HG03460 (cell line): ENCODE data around the gene KLHL2.
"Not testable (repeated sequence)": the region's sequence is repeated elsewhere in the genome, so short reads cannot be mapped to it uniquely, and the experiment has no call there.

ENCODE experiments used
- ATAC-seq: cut with Tn5 transposase; IDR thresholded peaks from one replicate; pipeline ENCODE4 v1.9.1; 2021; ENCODE audit not compliant: unreplicated experiment

The KLHL2 gene

DNA sequence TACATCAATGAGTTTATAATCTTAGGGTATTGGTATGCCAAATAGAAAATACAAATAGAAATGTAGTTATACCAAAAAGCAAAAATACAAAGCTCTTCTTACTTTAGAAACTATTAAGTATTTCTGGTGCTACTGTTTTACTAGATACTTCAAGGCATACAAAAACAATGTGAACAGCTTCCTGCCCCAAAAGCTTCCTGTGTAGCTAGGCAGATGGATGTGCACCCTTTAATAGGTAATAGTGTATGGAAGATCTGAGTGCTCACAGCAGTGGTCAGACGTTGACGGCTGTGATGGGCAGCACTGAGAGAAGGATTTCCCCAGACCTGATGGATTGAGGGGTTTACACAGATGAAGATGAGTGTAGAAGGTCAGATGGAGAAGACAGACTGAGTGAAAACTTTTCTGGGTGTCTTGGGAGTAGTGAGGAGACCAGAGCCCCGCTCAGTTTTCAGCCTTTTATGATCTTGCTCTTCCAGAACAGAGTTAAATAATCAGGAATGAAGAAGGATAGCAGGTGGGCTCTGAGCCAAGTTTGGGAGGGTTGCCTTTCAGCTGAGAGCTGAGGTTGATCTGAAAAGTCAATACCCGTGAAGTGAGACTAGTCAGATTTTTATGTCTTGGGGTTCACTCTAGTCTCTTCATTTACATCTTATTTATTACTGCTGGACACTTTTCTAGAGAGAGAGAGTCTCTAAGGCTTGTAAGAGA lies 22.3 kb downstream of the KLHL2 start:
- ATAC-seq: not testable (repeated sequence)

DNA sequence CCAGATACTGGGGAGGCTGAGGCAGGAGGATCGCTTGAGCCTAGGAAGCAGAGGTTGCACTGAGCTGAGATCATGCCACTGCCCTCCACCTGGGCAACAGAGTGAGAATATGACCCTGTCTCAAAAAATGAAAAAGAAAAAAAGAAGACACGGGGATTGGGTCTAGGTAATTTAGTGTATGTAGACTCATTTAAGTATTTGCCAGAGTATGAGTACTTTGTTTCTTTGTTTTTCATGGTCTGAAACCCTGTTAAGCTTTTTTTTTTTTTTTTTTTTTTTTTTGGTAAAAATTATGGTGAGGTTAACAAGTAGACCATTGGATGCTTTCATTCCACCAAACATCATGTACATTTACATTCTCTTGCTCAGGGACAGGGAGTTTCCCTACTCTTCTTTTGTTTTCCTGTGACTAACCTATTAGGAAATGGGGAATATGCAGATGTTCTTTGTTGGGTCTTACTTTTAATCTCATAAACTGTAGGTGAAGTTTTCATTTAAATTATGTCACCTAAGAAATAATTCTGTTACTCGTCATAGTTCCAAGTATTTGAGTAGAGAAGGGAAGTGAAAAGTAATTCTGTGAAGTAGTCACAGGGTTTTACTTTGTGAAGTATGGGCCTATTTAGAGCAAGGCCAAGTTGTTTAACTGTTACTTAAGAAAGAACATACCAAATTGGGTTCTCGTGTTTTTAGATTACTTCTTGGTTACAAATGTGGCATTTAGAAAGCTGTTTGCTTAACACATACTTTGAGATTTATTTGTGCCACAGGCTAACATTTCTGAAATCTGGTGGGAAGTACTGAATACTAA lies 25.5 kb downstream of the KLHL2 start:
- peak; percentile 51 for ATAC-seq

DNA sequence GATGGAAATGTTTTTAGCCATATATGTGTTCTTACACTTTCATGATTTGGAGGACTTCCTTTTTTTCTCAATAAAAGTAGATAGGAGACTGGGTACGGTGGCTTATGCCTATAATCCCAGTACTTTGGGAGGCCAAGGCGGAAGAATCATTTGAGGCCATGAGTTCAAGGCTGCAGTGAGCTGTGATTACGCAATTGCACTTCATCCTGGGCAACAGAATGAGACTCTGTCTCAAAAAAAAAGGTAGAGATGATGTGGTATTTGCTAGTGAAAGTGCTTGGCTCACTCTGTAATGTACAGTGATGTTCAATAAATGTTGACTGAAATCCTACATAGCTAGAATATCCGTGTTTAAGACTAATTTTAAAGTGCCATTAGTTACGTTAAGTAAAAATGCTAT lies 27.4 kb downstream of the KLHL2 start:
- no peak for ATAC-seq

DNA sequence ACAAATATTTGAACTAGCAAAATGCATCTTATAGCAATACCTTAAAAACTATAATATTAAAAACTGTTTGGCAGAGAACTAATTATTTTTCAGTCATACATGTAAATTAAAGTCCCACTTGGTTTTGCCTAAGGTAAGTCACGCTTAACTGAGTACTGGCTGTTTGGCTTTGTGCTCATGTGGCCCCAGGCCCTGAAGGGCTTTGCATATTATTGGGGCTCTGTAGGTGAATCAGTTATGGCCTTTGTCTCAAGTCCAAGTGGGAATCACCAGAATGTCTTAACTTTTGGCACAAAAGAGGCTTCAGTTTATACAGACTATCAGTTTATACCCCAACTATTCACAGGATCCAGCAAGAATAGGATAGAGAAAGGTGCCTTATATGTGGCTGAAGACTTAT lies 29.5 kb downstream of the KLHL2 start:
- ATAC-seq: not testable (repeated sequence)

DNA sequence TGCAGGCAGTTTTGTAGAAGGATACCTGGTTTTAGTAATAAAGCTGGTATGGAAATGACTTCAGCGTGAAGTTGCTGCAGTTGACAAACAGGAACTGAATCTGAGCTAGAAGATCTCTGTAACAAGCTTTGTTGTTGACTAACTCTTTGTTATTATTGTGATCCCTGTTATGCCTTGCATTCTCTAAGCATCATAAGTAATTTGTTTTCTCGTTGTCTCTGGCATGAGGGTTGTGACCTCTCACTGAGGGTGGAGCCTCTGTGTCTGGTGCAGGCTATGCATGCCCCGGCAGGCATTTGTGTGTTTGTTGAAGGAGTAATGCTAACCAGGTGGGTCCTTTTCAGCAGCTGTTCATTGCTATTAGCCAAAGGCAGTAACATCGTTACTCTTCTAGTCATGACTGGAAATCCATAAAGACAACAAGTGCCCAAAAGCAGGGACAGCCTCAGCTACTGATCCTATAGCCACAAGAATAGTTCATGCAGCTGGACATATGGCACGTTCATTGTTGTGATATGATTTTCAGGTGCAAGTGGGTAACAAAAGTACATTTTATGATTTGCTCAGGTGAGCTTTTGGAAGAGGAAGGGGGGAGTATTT lies 30.8 kb downstream of the KLHL2 start:
- ATAC-seq: not testable (repeated sequence)

DNA sequence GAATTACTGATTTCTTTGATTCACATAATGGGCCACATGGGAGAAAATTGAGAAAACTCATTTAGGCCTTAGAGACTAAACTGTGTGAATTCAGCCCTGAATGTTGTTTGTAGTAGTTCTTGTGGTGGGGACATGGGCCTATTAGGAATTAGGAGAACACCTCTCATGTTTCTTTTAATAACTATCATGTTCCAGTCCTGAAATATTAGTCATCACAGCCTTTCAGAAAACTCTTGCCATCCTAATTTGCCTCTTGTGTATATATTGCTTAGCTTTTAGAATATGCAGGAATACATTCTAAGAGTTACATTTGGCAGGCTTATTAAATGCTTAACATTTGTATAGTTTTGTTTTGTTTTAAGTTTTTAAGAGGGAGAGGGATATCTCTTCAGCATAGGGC lies 33.4 kb downstream of the KLHL2 start:
- ATAC-seq: not testable (repeated sequence)

DNA sequence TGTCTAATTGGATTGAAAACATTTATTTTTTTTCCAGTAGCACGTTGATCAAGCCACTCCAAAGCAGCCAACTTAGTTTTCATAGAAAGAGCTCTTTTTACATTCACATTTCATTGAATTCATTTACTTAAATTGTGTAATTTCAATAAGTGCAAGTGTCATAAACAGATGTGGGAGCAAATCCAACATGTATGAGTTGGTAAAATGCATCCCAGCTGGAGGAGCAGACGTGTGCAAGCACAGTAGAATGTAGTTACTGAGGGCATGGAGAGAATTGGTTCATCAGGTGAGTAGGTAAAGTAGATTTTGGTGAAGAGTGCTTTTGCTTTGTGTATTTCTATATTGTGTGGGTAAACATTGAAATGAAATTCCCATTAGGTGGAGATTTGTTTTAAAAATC lies 36.8 kb downstream of the KLHL2 start:
- not testable (repeated sequence) for ATAC-seq

DNA sequence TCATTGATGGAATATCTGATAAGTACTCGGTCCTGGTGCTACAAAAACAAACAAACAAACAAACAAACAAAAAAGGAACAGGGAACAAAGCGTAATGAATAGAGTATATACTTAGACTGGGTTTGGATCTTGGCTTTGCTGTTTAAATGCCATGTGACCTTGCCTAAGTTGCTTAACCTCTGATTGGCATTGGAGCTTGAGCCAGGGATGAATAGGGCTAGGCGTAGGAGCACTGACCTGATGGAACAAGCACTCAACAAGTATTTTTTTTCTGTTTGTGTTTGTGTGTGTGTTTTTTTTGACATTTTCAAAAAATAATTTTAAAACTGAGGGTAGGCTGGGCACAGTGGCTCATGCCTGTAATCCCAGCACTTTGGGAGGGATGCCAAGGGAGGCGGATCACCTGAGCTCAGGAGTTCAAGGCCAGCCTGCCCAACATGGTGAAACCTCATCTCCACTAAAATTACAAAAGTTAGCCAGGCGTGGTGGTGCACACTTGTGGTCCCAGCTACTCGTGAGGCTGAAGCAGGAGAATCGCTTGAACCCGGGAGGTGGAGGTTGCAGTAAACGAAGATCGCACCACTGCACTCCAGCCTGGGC lies 37.3 kb downstream of the KLHL2 start:
- ATAC-seq: not testable (repeated sequence)

DNA sequence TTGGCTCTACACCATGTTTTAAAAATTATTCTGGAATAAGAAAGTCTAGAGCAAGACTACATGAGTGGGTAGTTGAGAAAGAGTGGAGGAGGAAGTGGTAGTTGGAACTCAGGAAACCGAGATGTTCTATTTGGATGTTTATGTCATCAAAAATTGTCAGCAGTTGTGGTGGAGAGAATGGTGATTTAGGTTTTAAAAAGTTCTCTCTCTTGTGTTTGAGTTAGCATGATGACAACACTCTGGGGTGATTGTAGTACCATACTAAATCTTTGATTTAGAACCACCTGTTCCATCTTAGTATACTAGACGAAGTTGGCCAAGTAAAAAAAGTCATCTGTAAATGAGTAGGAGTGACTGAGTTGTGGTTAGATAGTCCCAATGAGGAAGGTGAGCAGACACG lies 40.7 kb downstream of the KLHL2 start:
- no peak for ATAC-seq

DNA sequence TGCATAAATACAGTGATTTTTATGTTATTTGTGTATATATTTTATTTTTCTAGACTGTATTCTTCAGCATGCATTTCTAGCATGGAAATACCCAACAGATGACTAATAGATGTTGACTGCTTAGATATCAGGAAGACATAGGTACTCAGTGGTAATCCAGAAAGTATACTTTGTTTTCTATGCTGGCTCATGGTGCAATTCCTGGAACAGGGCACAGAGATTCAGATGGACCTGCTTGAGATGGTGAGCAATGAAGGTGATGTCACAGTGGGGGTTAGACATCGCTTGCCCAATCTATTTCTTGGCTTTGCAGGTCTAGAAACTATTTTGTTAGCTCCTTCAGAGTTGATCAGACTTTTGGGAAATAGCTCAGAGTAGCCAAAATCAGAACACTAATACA lies 41.5 kb downstream of the KLHL2 start:
- not testable (repeated sequence) for ATAC-seq

DNA sequence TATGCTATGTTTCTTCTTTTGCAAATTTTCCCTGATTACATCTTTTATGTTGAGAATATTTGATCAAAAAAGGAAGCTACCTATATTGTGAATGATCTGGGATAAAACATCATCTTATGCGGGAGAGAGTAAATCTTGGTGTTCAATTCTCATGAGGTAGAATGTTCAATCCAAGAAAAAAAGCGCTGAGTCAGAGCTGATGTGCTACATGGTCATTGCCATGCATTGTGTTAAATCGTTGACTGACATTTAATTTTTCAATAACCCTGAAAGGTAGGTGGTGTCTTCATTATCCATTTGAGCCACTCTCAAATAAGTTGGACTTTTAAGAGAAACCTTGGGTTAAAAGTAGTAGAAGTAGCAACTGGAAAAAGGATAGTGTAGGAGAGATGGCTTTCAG lies 47.4 kb downstream of the KLHL2 start:
- peak; percentile 1 for ATAC-seq

DNA sequence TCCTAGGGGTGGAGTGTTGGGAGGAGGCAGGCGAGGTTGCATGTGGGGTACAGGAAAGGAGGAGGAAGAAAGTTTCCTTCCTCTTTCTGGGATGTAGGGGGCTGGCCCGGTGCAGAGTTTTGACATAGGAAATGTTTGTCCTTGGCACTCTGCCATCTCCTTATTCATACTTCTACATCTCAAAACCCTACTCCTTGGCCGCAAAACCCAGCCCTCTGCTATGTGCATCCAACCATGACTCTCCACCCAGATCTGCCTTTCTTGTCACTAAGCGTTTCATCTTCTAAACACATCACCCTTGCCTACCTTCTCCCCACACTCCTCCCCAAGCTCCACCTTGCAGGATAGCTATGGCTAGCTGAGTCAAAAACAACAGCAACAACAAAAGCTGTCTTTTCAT lies 48.1 kb downstream of the KLHL2 start:
- ATAC-seq: peak; percentile 96

DNA sequence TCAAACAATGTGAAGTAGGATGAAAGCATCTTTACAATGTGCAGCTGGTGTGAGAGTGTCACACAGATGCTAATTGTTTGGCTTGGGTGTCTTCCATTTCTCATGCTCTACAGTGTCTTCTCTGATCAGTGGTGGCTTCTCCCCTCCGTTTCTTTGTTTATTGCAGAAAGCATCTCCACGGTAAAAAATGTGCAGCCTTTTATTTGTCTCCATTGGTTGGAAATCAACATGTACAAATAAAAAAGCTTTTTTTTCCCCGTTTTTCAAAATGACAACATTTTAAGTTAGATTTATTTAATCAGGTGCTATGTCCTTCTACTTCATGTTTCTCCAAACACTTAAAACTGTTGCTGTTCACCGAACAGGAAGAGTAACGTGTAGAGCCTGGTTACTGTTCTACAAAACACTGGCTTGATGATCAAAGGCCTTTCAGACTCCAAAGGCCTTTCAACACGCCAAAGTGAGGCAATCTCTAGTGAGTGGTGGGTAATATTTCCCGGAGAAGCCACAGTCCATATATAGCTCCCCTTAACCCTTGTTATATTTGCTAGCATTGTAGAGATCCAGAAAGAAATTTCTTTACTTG lies 48.8 kb downstream of the KLHL2 start:
- ATAC-seq: not testable (repeated sequence)

DNA sequence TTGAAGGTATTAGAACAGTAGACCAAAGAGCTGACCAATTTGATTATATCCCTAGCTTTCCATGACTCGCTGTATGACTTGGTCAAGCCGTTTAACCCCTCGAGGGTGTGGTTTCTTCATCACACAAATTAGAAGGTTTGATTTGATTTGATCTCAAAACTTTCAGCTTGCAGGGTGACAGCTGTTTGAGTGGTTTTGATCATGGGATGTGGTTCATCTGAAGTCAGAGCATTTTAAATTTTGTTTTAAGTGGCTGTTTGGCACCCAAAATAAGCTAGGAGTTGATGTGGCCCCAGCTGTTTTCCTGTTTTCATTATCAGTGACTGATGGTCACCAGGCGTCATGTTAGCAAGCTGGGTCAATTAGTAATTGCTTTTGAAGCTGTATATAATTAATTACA lies 52.4 kb downstream of the KLHL2 start:
- not testable (repeated sequence) for ATAC-seq

DNA sequence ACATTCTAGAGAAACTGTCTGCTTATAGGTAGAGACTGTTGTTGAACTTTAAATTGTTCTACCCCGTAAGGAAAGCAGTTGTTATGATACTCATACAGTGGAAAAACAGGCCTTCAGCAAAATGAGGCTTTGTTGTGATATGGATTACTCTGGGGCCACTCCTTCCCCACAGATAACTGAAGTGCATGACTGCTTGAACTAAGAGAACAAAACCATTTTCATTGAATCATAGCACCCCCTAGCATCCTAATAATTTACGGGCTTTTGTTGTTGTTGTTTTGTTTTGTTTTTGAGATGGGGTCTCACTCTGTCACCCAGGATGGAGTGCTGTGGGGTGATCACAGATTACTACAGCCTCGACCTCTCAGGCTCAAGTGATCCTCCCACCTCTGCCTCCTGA lies 54.9 kb downstream of the KLHL2 start:
- not testable (repeated sequence) for ATAC-seq

DNA sequence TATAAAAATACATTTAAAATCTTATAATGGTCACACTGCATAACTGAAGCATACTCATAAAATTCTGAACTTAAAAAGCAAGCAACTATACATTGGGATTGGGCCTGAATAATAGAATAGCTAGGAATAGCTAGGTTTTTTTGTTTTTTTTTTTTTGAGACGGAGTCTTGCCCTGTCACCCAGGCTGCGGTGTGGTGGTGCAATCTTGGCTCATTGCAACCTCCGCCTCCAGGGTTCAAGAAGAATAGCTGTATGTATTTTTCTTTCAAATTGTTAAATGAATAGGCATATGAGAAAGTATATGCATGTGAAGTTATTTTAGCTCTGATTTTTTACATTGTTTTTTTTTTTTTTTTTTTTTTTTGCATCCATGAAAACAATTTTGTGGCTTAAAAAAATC lies 56.1 kb downstream of the KLHL2 start:
- ATAC-seq: not testable (repeated sequence)

DNA sequence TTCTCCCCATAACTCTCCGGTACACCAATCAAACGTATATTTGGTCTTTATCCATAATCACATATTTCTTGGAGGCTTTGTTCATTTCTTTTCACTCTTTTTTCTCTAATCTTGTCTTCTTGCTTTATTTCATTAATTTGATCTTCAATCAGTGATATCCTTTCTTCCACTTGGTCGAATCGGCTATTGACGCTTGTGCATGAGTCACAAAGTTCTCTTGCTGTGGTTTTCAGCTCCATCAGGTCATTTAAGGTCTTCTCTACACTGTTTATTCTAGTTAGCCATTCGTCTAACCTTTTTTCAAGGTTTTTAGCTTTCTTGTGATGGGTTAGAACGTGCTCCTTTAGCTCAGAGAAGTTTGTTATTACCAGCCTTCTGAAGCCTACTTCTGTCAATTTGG lies 62.6 kb downstream of the KLHL2 start:
- ATAC-seq: not testable (repeated sequence)

DNA sequence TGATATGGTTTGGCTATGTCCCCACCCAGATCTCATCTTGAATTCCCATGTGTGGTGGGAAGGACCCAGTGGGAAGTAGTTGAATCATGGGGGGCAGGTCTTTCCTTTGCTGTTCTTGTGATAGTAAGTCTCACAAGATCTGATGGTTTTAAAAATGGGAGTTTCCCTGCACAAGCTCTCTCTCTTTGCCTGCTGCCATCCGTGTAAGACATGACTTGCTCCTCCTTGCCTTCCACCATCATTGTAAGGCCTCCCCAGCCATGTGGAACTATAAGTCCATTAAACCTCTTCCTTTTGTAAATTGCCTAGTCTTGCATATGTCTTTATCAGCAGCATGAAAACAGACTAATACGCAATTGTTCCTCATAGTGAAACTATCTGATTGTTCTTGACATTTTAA lies 66.1 kb downstream of the KLHL2 start:
- ATAC-seq: not testable (repeated sequence)

DNA sequence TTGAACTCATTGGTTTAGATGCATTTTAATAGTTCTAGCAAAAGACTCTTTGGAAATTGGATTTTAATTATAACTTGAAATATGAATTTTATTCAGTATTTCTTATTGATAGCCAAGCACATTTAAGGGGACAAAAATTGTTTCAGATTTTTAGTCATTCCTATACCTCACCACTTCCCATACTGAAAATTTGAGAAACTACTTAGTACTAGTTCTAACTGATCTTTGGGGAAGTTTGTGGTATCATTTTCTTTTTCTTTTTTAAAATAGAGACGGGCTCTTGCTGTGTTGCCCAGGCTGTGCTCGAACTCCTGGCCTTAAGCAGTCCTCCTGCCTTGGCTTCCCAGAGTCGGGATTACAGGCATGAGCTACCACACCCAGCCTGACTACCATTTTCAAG lies 68.0 kb downstream of the KLHL2 start:
- not testable (repeated sequence) for ATAC-seq

DNA sequence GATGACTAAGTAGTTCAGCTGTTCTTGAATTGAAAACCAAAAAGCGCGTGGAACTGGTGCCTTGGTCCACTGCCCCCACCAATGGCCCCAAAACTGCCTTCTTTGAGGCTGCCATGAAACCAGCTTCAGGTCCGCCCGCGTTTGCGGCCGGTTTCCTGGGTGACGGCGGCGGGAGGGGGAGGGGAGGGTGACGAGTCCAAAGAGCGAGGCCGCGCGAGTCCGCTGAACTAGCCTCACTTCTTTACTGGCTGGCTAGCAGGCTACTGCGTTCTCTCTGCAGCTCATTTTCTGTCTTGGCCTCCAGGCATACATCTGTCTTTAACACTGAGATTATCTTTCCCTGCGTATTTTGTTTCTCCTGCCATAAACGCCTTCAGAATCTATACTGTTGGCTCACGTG lies 72.2 kb downstream of the KLHL2 start:
- ATAC-seq: not testable (repeated sequence)

DNA sequence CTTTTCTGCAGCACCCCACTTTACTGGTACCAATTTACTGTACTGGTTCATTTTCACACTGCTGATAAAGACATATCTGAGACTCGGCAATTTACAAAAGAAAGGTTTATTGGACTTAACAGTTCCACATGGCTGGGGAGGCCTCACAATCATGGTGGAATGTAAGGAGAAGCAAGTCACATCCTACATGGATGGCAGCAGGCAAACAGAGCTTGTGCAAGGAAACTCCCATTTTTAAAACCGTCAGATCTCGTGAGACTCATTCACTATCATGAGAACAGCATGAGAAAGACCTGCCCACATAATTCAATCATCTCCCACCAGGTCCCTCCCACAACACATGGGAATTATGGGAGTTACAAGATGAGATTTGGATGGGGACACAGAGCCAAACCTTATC lies 77.3 kb downstream of the KLHL2 start:
- ATAC-seq: not testable (repeated sequence)
